Lower lobe of right lung (tissue), 2 donors: ENCODE results near the gene ANKRD55. TPM values are rescaled to one million over a fixed set of nuclear protein-coding genes. Genes with fewer than 3 reads are reported as not detected.
"Not testable (repeated sequence)": the region's sequence is repeated elsewhere in the genome, so short reads cannot be mapped to it uniquely, and the experiment has no call there.

Experiments
- ATAC-seq, 2 donors: fragments of 200-7000 bp; cut with Tn5 transposase; one replicate each; pipeline ENCODE4 v1.9.1; 2020 to 2022; ENCODE audit warnings: mild to moderate bottlenecking in 2 of 2, moderate library complexity in 2 of 2
- DNase-seq: peaks from one replicate; pipeline ENCODE4 v3.0.0-alpha.2; 2020
- H3K27ac ChIP-seq: fragments of 200-600 bp; one replicate; pipeline ENCODE4 v1.8.0; 2022
- H3K27me3 ChIP-seq: fragments of 200-600 bp; one replicate; pipeline ENCODE4 v1.8.0; 2022; ENCODE audit warnings: low read depth
- H3K36me3 ChIP-seq: fragments of 200-600 bp; one replicate; pipeline ENCODE4 v1.8.0; 2022; ENCODE audit warnings: mild to moderate bottlenecking
- H3K4me1 ChIP-seq: fragments of 200-600 bp; one replicate; pipeline ENCODE4 v1.8.0; 2022
- H3K4me3 ChIP-seq: fragments of 200-600 bp; one replicate; pipeline ENCODE4 v1.8.0; 2022; ENCODE audit warnings: mild to moderate bottlenecking
- H3K9me3 ChIP-seq: fragments of 200-600 bp; one replicate; pipeline ENCODE4 v1.8.0; 2022
- intact Hi-C: fragments of 100-400 bp; cut with DNase I; formaldehyde crosslinking; loops from one replicate; pipeline ENCODE4 v1.11.0; 2022
- total RNA-seq: library from RNA; stranded (reverse); fragmentation: NEBNext Ultra II Directional; extraction: Animal tissue kit (Norgen Biotek cat#: 25700); gene quantifications from one replicate; pipeline ENCODE4 v1.2.1, GENCODE V29; 2021
- TF ChIP-seq, protein P1 (sequence below): fragments of 200-600 bp; IDR thresholded peaks from one replicate; pipeline ENCODE4 v1.8.0; 2022; ENCODE audit warnings: antibody characterized with exemption, mild to moderate bottlenecking
- donor health status: DM: no; HTN: yes; CAD: no; lungs with severe emphysema.

The ANKRD55 gene
- total RNA-seq, 1 donor from 2014 or later, result 0.41 TPM

DNA sequence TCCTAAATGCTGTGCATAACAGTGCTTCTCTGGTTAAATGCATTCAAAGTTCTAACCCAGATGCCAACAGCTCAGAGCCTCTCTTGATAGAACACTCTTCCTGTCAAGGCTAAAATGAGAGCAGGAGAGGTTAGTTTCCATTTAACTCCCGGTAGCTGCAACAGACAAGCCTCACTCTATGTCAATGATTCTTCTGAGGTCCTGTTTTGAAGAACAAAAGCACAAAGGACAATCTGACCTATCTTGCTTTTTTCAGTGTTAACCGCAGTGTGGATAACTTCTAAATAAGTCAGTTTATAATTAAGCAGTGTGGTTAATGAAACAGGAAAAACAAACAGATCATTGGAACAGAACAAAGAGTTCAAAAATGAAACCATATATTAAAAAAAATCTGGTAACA is 80.7 kb downstream of the ANKRD55 start:
- Histone ChIP-seq H3K4me1 (peaks cover 46% of the 10 kb centered on the region), H3K9me3 (no peaks in the 10 kb centered on the region), H3K36me3 (no peaks in the 10 kb centered on the region), H3K27ac (no peak overlapping the region), H3K4me3 (no peak overlapping the region), H3K27me3 (no peaks in the 10 kb centered on the region)
- TF ChIP-seq, protein P1, sequence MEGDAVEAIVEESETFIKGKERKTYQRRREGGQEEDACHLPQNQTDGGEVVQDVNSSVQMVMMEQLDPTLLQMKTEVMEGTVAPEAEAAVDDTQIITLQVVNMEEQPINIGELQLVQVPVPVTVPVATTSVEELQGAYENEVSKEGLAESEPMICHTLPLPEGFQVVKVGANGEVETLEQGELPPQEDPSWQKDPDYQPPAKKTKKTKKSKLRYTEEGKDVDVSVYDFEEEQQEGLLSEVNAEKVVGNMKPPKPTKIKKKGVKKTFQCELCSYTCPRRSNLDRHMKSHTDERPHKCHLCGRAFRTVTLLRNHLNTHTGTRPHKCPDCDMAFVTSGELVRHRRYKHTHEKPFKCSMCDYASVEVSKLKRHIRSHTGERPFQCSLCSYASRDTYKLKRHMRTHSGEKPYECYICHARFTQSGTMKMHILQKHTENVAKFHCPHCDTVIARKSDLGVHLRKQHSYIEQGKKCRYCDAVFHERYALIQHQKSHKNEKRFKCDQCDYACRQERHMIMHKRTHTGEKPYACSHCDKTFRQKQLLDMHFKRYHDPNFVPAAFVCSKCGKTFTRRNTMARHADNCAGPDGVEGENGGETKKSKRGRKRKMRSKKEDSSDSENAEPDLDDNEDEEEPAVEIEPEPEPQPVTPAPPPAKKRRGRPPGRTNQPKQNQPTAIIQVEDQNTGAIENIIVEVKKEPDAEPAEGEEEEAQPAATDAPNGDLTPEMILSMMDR, result no peak
- ATAC-seq (peak in 1 of 2 donors; percentile 25), DNase-seq (no peak)
- intact Hi-C loops, result no loop called here

DNA sequence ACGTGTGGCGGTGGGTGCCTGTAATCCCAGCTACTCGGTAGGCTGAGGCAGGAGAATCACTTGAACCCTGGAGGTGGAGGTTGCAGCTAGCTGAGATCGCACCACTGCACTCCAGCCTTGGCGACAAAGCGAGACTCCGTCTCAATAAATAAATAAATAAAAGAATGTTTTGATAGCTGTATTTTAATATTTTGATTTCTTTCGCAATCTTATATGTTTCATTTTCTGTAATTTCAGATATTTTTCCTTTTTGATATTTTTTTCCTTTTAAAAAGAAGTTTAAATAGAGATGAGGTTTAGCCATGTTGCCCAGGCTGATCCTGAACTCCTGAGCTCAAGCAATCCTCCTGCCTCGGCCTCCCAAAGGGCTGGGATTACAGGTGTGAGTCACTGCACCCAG is 82.4 kb downstream of the ANKRD55 start:
- DNase-seq, H3K4me3 ChIP-seq, H3K9me3 ChIP-seq, intact Hi-C loops, H3K36me3 ChIP-seq, H3K27ac ChIP-seq, H3K27me3 ChIP-seq, ATAC-seq: not testable (repeated sequence)
- H3K4me1 ChIP-seq, result peaks cover 35% of the 10 kb centered on the region

DNA sequence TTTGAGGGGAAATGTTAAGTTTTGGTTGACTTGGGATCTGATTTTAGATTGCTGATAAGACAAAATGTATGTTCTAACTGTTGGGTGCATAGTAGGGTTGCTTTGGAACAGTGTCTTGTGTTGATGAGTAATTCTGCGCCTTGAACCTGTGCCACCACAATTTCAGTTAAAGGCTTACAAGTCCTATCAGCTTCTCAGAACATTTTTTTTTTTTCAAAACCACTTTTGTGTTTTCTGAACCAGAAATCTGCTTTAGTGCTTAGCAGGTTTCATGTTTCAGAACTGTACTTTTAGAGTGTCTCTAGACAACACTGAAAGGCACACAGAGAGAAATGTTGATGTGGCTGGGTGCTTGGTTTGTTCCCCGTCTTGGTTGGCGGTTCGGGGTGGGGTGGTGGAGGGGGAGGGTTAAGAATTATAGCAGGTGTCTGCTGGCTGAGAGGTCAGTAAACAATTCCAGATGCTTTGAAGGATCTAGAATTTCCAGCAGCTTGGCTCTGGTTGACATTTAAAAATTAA is 84.6 kb downstream of the ANKRD55 start:
- no peaks in the 10 kb centered on the region for H3K27me3 ChIP-seq
- no peak overlapping the region for H3K4me3 ChIP-seq
- ATAC-seq (peak; percentile 28 to 48), DNase-seq (no peak)
- TF ChIP-seq, protein P1, result no peak
- no peaks in the 10 kb centered on the region for H3K9me3 ChIP-seq
- H3K27ac ChIP-seq, result no peak overlapping the region
- intact Hi-C loops, result no loop called here
- H3K4me1 ChIP-seq, result peaks cover 18% of the 10 kb centered on the region
- no peaks in the 10 kb centered on the region for H3K36me3 ChIP-seq

DNA sequence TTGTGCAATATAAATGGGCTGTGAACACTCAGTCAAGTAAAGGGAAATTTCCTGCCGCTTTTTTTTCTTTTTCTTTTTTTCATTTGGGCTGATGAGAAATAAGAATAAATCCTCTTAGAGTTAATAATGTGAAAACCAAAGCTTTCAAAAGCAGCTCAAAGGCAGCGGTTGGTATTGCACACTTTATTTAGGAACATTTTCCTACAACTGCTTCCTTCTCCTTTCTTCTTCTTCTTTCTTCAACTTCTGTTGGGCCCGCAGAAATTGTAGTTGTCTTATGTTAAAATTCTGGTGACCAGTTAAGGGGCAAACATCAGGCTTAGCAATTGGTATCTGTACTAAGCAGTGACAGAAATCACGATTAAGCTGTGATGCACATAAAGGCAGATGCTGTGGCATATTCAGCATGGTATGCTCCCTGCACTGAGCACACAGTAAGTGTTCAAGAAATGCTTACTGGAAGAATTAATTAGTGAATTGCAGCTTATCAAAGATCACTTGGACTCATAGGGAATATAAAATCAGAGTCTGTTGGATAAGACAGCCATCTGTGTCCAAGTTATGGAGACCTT is 85.4 kb downstream of the ANKRD55 start:
- DNase-seq, result no peak
- no peaks in the 10 kb centered on the region for H3K36me3 ChIP-seq
- H3K27me3 ChIP-seq, result no peaks in the 10 kb centered on the region
- no peak overlapping the region for H3K4me3 ChIP-seq
- no peak for ATAC-seq
- TF ChIP-seq, protein P1, result no peak
- no peak overlapping the region for H3K27ac ChIP-seq
- intact Hi-C loops, result no loop called here
- H3K9me3 ChIP-seq, result no peaks in the 10 kb centered on the region
- H3K4me1 ChIP-seq, result peaks cover 20% of the 10 kb centered on the region

DNA sequence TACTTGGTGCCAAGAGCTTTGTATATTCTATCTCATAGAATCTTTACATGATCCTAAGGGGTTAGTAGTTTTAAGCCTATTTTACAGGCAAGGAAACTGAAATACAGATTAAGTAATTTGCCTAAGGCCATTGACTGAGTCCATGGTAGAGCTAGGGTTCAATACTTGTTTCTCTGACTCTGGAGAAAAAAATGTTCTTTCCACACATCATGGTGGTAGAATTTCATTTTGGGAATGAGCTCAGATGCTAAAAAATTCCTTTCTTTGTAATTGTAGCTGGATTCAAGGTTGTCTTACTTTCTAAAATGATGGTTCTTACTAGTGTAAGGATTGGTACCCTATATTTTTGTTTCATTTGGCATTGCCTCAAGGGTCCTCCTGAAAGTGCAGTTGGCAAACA is 86.0 kb downstream of the ANKRD55 start:
- TF ChIP-seq, protein P1, result no peak
- no peaks in the 10 kb centered on the region for H3K27me3 ChIP-seq
- no peaks in the 10 kb centered on the region for H3K9me3 ChIP-seq
- H3K4me3 ChIP-seq, result no peak overlapping the region
- H3K36me3 ChIP-seq, result no peaks in the 10 kb centered on the region
- intact Hi-C loops, result no loop called here
- no peak overlapping the region for H3K27ac ChIP-seq
- no peak for ATAC-seq
- H3K4me1 ChIP-seq, result peaks cover 22% of the 10 kb centered on the region
- no peak for DNase-seq

DNA sequence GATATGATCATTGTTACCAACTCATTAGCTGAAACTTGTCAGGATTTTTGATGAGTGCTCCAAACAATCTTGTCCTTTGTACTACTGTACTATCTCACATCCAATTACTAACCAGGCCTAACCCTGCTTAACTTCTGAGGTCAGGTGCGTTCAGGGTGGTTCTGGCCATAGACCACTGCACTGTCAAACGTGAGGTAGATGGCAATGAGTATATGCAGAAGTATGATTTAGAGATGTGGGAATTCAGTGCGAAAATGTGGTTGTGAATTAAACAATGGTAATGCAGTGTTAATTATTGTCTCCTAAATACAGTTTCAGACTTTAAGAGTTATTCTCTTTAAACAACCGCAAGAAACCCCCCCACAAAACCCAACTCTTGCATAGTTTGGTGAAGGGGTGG is 86.5 kb downstream of the ANKRD55 start:
- Histone ChIP-seq H3K9me3 (no peaks in the 10 kb centered on the region), H3K27ac (no peak overlapping the region), H3K36me3 (no peaks in the 10 kb centered on the region), H3K4me1 (peaks cover 20% of the 10 kb centered on the region), H3K27me3 (no peaks in the 10 kb centered on the region), H3K4me3 (no peak overlapping the region)
- intact Hi-C loops, result no loop called here
- ATAC-seq, result no peak
- DNase-seq, result no peak
- TF ChIP-seq, protein P1, result no peak
